GM19467 (cell line): ENCODE results near the gene OLFM4.
"Not testable (repeated sequence)": the region's sequence is repeated elsewhere in the genome, so short reads cannot be mapped to it uniquely, and the experiment has no call there.

ENCODE experiments used
- ATAC-seq: cut with Tn5 transposase; IDR thresholded peaks from one replicate; pipeline ENCODE4 v1.9.1; 2021; ENCODE audit warnings: mild to moderate bottlenecking, moderate library complexity; ENCODE audit not compliant: unreplicated experiment

OLFM4 gene

DNA sequence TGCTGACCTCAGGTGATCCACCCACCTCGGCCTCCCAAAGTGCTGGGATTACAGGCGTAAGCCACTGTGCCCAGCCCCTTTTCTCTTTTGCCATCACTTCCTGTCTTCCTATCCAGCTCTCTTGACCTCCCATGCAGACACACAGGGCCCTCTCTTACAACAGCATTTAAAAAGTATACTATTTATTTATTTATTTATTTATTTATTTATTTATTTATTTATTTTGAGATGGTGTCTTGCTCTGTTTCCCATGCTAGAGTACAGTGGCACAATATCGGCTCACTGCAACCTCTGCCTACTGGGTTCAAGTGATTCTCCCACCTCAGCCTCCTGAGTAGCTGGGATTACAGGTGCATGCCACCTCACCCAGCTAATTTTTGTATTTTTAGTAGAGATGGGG lies 14.6 kb upstream of the OLFM4 start:
- not testable (repeated sequence) for ATAC-seq

DNA sequence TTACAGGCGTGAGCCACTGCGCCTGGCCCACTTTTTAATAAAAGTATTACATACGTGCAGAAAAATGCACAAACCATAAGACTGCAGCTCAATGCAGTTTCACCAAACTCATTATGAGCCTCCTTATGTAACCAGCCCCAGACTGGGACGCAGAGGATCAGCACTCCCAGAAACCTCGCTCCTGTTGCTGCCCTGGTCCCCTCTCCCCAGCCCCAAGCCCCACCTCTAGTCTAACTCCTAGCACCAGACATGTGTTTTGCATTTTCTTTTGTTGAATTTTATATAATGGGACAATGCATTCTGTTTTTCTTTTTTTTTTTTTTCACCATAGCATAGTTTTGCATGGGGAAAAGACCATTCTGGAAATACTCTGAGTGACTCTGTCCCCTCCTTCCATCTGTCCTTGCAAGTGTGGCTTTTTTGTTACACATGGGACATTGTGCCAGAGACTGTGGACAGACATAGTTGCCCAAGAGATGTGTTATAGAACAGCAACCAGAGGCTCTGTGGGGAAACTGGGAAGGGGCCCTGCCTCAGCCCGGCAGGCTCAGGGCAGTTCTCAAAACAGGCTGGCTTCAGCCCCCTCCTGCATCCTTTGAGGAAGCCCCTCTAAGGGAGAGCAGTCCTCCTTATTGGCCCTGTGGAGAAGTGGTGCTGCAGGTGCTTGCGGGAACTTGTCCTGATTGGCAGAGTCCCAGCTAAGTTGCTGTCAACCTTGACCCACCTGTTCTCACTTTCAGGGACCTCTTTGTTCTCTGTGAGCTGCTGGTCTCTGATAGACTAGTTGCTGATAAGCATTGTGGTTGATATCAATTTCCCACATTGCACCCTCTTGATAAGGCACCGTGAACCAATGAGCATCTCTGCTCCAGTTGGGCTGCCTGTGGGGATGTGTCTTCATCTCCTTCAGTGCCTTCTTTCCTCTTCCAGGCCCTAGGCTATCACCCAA lies 13.8 kb upstream of the OLFM4 start:
- ATAC-seq, result no peak

DNA sequence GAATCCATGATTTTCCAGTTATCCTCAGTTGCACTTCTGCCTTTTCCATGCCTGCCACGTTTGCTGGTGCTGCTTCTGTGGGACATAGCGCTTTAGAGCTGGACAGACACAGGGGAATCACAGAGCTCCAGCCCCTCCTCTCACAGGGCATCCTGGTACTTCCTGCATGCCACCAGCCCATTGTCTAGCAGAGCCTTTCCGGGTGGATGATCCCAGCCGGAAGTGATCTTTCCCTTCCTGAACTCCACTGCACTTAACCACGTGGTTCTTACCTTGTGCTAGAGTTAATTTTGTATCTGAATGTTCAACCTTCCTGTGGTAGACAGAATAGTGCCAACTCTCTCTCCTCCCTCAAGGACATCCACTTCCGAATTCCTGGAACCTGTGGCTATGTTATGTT lies 12.6 kb upstream of the OLFM4 start:
- no peak for ATAC-seq

DNA sequence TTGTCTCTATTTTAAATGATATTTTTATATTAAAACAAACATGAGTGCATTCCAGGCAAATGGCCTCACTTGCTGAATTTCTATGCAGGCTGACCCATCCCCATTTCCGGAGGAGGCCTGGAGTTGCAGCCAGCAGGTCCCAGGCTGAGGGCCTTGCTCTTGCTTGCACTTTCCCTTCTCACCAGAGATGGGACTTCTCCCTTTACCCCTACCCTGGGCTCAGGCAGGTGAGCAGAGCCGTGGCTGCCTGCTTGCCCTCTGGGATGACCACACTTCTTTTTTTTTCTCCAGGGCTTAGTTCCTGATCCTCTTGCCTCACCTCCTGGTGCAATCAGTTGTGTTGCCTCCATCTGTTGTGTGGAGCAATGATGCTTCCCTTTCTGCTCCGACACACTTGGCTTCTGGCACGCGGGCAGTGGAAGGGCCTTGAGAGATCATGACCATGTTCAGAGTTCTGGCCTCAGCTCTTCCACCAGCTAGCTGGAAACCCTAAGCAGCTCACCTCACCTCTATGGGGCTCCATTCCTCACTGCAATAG lies 11.1 kb upstream of the OLFM4 start:
- ATAC-seq, result no peak

DNA sequence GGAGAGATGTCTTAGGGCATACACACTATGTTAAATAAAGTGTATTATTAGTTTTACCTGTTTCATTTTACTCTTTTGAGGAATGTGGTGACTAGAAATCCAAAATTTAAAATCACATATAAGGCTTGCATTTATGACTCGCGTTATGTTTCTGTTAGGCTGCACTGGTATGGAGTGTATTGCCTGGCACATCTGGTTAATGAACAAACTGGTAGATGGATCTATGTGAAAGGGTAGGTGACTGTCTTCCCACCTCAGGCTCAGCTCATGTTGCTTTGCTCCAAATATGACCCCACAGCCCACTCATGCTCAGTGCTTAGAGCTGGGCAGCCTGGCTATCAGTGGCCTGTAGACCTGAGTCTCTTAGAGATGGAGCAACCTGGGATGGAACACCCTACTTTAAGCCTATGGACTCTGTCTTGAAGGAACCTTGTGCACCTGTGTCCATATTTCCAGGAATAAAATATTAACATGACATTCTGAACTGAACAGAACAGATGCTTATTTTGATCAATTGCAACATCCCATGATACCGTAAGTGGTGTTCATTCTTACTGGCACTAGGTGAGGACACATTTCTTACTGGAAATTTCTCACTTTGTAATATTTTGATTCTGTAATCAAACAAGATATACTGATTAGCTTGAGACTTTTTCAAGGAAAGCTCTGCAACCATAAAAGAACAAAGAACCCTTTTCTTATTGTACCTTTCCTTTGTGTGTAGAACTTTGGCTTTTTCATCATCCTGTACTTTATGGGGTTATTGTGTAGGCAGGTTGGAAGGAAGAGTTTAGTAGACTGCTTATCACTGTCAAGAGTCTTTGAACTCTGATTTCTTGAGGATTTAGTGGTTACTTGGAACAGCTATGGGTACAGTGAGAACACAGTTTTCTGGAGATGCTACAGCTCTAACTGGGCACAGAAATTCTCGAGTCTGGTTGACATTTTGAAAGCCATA lies 9.6 kb upstream of the OLFM4 start:
- ATAC-seq, result no peak

DNA sequence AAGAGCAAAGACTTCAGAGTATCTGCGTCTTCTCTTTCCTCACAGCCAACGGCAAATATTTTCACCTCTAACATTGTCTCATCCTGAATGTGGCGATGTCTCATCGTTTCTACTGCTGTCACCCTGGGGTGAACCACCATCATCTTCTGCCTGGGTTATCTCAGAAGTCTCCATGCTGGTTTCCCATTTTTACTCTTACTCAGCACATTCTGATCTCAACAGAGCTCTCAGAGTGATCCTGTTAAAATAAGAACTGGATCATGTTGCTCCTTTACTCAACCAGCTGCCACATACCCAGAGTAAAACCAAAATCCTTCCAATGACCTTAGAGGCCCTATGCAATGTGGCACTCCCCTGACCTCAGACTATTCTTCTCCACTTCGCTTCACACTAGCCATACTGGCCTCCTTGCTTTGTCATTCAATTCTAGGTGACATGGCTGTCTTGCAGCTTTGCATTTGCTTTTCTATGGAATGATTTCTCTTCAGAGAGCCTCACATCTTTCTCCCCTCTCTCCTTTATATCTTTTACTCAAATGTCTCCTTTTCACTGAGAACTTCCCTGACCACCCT lies 7.8 kb upstream of the OLFM4 start:
- ATAC-seq, result no peak

DNA sequence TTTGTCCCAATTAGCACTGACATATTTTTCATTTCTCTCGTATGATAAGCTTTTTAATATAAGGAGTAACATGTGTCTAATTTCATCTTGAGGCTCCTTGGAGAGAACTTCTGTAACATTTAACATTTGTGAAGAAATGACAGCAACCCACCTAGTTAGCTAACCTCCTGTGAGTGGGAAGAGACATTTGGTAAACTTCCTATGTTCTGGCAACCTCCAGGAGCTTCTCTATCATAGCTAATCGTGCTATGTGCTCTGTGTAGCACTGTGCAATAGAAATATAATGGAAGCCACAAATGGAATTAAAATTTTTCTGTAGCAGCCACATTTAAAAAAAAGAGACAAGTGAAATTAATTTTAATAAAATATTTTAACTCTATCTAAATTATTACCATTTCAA lies 5.4 kb upstream of the OLFM4 start:
- ATAC-seq, result no peak

DNA sequence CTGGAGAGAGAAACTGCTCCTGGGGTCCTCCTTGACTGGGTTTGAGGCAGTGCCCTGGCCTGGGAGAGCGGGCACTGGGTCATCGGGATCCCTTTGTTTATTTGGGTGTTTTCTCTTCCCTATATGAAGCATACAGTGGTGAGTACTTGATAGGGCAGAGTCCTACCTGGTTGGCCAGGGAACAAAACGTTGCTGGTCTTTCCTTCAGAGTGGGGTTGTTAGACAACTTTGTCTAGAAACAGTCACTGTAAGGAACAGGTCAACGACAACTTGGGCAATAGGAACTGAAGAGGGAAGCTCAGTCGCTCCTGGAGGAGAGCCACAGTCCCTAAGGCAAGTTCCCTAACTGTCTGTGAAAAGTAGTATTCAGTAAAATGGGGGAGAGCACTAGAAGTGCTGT lies 550 bp upstream of the OLFM4 start:
- no peak for ATAC-seq

DNA sequence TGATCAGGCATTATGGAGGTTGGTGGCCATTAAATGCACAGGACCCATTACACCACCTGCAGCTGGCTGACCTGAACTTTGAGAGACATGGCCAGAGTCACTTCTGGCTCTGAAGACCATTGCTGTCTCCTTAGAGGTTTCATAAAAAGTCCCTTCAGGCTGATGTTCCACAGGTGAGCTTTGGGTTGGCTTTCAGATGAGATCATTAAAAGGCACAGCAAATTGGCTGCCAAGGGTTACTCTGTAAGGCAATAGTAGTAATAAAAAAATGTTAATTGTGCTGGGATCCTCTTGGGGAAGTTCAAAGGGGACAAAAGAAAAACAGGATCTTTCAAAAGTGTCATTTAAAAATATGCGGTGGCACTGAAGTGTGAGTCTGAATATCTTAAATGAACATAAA lies 4.2 kb downstream of the OLFM4 start:
- no peak for ATAC-seq

DNA sequence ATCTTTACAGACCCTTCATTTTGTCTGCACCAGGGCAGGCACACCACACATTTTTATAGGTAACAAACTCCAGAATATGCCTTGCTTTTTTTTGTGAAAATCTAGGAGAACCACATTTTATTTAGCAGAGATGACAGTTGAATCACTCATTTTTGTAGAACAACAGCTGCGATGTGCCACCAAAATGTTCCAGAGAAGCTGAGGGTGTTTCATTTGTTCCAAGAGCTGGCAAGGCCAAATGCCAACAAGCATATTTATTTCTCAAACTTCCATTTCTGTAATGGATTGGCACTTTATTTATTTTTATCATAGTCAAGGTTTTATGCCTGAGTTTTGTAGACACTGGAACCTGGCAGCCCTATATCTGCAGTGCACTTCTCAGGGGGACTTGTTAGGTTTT lies 10.4 kb downstream of the OLFM4 start:
- ATAC-seq, result no peak

DNA sequence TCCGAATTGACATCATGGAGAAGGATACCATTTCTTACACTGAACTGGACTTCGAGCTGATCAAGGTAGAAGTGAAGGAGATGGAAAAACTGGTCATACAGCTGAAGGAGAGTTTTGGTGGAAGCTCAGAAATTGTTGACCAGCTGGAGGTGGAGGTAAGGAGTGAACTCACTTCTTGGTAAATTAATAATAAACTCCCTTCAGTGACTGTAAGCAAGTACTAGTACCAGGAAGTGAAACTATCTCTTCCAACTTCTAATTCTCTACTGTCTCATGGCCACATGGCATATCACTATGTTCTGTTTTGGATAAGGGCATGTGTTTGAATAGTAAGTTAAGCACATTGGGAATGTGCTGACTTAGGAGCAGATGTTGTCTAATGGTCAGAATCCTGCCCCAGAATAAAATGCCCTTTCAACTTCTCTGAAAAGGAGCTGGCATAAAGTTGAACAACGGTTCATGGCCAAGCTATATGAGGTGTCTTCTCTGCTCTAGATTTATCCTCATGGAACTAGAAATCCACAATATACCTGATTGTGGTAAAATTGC lies 13.4 kb downstream of the OLFM4 start:
- ATAC-seq, result no peak

DNA sequence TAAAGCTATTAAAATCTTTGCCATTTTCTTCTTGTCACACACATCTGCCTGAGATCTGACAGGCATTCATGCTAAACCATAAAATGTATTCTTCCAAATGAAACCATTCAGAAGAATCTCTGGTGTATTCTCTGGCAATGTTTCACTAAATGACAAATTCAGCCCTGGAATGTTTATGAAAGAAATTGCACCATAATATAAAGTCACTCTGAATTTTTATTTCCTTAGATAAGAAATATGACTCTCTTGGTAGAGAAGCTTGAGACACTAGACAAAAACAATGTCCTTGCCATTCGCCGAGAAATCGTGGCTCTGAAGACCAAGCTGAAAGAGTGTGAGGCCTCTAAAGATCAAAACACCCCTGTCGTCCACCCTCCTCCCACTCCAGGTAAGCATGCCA lies 14.3 kb downstream of the OLFM4 start:
- ATAC-seq, result no peak

DNA sequence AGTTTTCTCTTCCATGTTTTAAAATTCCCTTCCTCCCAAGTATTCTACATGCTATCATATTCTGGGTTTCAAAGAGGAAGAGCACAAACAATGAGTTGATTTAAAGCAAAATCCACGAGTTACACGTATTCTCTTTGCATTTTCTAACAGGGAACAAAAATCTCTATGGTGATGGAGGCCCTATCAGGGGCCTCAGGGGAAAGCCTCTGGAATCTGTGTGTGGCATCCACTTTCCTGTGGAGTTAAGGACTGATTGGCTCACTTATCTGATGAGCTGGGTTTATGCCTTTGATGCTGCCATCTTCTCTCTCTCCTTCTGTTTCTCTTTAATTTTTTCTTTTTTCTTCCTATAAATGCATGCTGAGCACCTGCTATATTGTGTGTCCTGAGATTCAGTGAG lies 14.8 kb downstream of the OLFM4 start:
- ATAC-seq, result no peak

DNA sequence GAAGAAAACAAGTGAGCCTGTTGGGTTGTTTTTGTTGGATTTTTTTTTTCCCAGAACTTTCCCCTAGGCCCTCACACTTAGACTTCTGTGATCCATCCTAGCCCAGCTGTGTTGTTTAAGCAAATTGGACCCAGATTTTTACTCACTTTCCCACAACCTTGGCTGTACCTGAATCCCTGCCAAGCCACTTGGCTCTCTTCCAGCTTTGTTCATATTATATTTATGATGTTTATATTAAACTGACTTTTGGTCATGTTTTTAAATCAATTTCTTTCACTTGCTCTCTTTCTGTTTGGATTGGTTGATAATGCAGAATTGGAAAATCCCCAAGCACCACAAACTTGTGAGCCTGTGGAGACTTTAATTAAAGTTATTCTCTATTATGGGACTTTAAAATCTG lies 16.6 kb downstream of the OLFM4 start:
- ATAC-seq, result no peak

DNA sequence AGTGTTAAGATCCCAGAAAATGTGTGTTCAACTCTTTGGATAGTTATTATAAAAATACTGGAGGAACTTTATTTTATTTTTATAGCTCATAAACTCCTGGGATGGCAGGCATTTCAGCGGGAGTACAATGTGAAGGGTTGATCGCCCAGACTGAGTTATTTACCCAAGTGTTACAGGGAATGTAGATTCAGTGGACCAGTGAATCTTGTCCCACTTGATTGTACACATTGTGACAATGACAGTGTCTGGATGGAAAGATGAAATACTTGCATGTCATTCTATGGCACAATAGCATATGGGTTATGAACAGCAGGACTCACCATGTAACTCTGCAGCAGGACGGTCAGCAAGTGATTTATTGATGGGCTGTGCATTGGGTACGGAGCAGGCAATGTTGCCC lies 20.3 kb downstream of the OLFM4 start:
- ATAC-seq, result no peak

DNA sequence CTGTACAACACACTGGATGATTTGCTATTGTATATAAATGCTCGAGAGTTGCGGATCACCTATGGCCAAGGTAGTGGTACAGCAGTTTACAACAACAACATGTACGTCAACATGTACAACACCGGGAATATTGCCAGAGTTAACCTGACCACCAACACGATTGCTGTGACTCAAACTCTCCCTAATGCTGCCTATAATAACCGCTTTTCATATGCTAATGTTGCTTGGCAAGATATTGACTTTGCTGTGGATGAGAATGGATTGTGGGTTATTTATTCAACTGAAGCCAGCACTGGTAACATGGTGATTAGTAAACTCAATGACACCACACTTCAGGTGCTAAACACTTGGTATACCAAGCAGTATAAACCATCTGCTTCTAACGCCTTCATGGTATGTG lies 21.5 kb downstream of the OLFM4 start:
- no peak for ATAC-seq

DNA sequence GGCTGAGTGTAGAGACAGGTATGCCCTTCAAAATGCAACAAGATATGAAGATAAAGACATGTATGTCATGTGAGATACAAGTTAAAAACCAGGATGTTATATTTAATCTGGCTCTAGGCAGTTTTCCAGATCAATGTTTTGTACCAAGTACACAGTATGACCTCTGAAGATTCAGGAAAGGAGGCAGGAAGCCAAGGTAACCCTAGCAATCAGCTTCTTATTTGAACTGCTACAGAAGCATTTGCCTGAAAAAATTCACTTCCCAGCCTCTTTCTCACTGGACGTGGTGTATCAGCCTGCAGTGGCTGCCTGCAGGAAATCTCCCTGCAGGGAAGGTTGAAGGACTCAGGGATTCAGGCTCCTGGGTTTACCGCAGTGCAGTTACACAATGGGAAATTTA lies 24.1 kb downstream of the OLFM4 start:
- ATAC-seq, result no peak

DNA sequence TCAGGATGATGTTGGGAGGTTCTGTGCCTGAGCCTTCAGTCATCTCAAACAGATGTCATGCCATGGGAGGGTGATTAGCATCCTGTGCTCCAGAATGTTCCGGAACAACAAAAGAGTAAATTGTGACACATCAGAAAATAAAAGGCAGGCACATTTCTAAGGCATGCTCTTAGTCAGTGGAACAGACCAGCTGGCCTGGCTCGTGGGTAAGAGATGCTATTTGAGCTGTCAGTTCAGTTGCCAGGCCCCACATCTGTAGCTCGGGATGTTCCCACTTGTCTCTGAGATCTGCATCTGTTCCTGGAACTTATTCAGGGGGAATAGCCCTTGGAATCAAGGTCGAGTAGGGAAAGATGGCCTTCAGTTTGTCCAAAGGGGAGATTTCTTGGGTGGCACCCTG lies 26.0 kb downstream of the OLFM4 start:
- no peak for ATAC-seq

DNA sequence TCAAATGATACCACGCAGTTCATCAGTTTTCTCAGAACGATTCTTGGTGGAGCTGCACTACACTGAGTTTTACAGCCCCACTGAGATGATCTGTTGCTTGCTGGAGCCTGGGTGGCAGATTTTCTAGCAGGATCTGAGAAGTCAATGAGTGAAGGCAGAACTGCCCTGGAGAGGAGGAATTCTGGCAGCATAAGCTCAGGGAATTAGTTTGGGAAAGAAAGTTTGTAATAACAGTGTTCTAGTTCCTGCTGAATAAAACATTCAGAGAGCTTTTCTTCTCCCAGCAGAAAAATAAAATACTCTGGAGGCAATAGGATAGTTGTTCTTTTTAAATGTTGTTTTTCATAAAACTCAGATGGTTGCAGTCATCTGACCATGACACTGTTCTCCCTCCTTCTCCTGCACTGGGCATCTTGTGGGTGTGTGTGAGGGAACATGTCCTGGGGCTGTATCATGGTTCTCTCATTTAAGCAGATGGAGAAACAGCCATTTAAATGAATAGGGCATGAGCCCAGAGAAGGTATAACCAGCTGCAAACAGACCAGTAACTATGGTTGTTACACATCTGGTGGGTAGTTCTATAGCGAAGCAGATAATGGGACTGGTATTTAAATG lies 29.6 kb downstream of the OLFM4 start:
- ATAC-seq, result no peak

DNA sequence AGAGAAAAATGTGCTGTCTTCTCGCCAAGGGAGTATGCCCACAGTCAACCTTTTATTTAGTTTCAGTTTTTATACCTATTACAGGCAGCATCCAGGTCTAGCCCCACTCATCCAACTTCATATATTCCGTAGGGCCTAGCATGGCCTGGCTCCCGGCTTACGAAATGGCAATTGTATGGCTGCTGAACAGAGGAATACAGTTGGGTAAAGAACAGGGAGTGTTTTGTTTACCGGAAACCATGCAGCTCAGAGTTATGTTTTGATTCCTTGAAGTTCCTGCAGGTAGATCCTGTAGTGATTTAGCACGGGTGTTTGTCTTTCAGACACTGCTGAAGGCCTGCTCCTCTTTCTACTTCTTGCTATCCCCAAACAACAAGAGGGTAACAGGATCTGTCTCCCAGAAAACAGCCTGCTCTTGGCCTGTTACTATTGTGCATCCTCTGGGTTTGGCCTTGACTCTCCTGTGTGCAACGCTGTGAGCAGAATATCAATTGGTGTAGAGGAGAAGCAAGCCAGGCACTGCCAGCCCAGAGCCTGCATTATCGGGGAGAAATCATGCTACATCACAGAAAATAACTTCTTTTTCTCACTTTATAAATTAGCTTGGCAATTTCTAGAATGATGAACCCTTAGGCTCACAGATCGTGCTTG lies 32.4 kb downstream of the OLFM4 start:
- no peak for ATAC-seq
